ENCODE data around the gene ITGAE.

Gene ITGAE

DNA sequence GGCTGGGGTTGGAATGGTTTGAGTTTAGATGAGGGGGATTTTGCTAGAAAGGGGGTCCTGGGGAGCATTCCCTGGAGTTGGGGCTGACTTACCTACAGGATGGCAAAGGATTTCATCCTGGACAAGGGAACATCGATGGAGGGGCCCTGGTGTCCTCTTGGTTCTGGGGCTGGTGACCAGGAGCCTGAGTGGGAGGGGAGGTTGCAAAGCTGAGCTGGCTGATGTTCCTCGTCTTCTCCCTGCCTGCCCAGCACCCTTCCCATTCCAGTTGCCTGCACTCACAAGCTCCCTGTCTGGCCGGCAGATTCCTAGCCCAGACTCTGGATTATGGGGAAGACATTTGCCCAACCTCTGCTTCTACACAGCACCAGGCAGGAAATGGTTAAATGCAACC is 37.2 kb downstream of the ITGAE start:
- Histone ChIP-seq H3K9me3 (ENCODE audit: control insufficient read depth, low read length) (no peaks in the 10 kb centered on the region), H3K27me3 (ENCODE audit: control insufficient read depth, insufficient read depth, low read length) (no peaks in the 10 kb centered on the region), H3K4me3 (ENCODE audit: low read length) (no peak overlapping the region), H3K36me3 (ENCODE audit: control insufficient read depth, insufficient read depth, low read length) (no peaks in the 10 kb centered on the region), H3K4me1 (ENCODE audit: control insufficient read depth, insufficient read depth, low read length) (no peaks in the 10 kb centered on the region), H3K9ac (ENCODE audit: low read length) (no peak overlapping the region)

GRCh38 chr17:3762922-3763776 is 37.8 kb downstream of the ITGAE start:
- H3K36me3 ChIP-seq (ENCODE audit: control insufficient read depth, insufficient read depth, low read length), result no peaks in the 10 kb centered on the region
- H3K4me1 ChIP-seq (ENCODE audit: control insufficient read depth, insufficient read depth, low read length), result no peaks in the 10 kb centered on the region
- H3K4me3 ChIP-seq (ENCODE audit: low read length), result no peak overlapping the region
- H3K9me3 ChIP-seq (ENCODE audit: control insufficient read depth, low read length), result no peaks in the 10 kb centered on the region
- no peak overlapping the region for H3K9ac ChIP-seq (ENCODE audit: low read length)
- no peaks in the 10 kb centered on the region for H3K27me3 ChIP-seq (ENCODE audit: control insufficient read depth, insufficient read depth, low read length)

DNA sequence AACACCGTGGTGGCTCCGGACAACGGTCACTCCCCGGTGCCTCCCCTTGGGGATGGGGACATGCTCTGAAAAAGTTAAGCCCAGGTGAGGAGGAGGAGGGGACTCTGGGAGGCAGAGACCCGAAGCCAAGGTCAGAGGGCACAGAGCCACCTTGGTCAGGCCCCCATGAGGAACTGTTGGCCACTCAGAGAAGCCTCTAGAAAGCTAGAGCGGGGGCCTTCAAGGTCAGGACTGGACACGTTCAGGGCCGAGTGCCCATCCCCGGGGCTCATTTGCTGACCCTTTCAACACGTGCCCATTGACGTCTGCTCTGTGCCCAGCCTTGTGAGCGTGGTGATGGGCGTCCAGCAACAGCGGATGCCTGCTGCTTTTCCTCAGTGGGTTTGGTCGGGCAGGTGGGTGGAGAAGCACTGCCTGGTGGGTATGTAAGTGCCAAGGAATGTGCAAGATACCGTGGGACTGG is 39.0 kb downstream of the ITGAE start:
- Histone ChIP-seq H3K36me3 (ENCODE audit: control insufficient read depth, insufficient read depth, low read length) (no peaks in the 10 kb centered on the region), H3K4me3 (ENCODE audit: low read length) (no peak overlapping the region), H3K27me3 (ENCODE audit: control insufficient read depth, insufficient read depth, low read length) (no peaks in the 10 kb centered on the region), H3K9me3 (ENCODE audit: control insufficient read depth, low read length) (no peaks in the 10 kb centered on the region), H3K9ac (ENCODE audit: low read length) (no peak overlapping the region), H3K4me1 (ENCODE audit: control insufficient read depth, insufficient read depth, low read length) (no peaks in the 10 kb centered on the region)

- Histone ChIP-seq H3K9ac (ENCODE audit: low read length) (no peak overlapping the region), H3K36me3 (ENCODE audit: control insufficient read depth, insufficient read depth, low read length) (no peaks in the 10 kb centered on the region), H3K4me3 (ENCODE audit: low read length) (no peak overlapping the region), H3K27me3 (ENCODE audit: control insufficient read depth, insufficient read depth, low read length) (no peaks in the 10 kb centered on the region), H3K4me1 (ENCODE audit: control insufficient read depth, insufficient read depth, low read length) (no peaks in the 10 kb centered on the region), H3K9me3 (ENCODE audit: control insufficient read depth, low read length) (no peaks in the 10 kb centered on the region)
Observed at GRCh38 chr17:3761036-3761917, 39.7 kb downstream of the ITGAE start.

- no peaks in the 10 kb centered on the region for H3K36me3 ChIP-seq (ENCODE audit: control insufficient read depth, insufficient read depth, low read length)
- H3K9me3 ChIP-seq (ENCODE audit: control insufficient read depth, low read length), result no peaks in the 10 kb centered on the region
Observed at GRCh38 chr17:3759597-3760216, 41.3 kb downstream of the ITGAE start.

GRCh38 chr17:3755335-3756030 is 45.5 kb downstream of the ITGAE start:
- H3K27me3 ChIP-seq (ENCODE audit: control insufficient read depth, insufficient read depth, low read length), result no peaks in the 10 kb centered on the region
- peak overlapping the region; percentile 79 for H3K9ac ChIP-seq (ENCODE audit: low read length)
- H3K9me3 ChIP-seq (ENCODE audit: control insufficient read depth, low read length), result no peaks in the 10 kb centered on the region
- H3K36me3 ChIP-seq (ENCODE audit: control insufficient read depth, insufficient read depth, low read length), result no peaks in the 10 kb centered on the region
- H3K4me3 ChIP-seq (ENCODE audit: low read length), result peak overlapping the region; percentile 41
- peaks cover 5% of the 10 kb centered on the region for H3K4me1 ChIP-seq (ENCODE audit: control insufficient read depth, insufficient read depth, low read length)

More at GRCh38 chr17:3759597-3760216, 41.3 kb downstream of the ITGAE start:
- Histone ChIP-seq H3K4me1 (ENCODE audit: control insufficient read depth, insufficient read depth, low read length) (peaks cover 5% of the 10 kb centered on the region), H3K27me3 (ENCODE audit: control insufficient read depth, insufficient read depth, low read length) (no peaks in the 10 kb centered on the region), H3K4me3 (ENCODE audit: low read length) (no peak overlapping the region), H3K9ac (ENCODE audit: low read length) (no peak overlapping the region)

DNA sequence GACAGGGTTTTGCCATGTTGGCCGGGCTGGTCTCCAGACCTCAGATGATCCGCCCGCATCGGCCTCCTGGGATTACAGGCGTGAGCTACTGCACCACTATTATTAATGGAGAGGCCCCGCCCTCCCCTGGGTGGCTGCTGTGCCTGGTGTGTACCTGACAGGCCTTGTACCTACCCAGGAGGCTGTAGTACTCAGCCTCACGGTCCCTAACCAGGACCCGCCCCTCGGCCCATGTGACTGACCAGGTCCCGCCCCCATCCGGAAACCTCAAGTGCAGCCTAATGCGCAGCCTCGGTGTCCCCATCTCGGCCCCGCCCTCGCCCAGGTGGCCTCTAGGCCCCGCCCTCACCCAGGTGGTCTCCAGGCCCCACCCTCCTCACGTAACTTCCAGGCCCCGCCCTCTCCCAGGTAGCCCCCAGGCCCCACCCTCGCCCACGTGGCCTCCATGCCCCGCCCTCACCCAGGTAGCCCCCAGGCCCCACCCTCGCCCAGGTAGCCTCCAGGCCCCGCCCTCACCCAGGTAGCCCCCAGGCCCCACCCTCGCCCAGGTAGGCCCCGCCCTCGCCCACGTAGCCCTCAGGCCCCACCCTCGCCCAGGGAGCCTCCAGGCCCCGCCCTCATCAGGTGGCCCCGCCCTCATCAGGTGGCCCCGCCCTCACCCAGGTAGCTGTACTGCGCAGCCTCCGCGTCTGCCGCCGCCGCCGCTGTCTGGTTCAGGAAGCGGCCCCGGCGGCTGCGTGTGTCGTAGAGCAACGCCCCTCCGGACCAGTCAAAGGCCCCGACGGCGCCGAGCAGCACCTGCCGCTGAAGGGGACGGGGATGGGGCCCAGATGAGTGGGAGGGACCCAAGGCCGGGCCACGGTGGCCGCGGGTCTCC is 46.3 kb downstream of the ITGAE start:
- H3K27me3 ChIP-seq (ENCODE audit: control insufficient read depth, insufficient read depth, low read length), result no peaks in the 10 kb centered on the region
- H3K36me3 ChIP-seq (ENCODE audit: control insufficient read depth, insufficient read depth, low read length), result no peaks in the 10 kb centered on the region
- peak overlapping the region; percentile 79 for H3K9ac ChIP-seq (ENCODE audit: low read length)
- peak overlapping the region; percentile 41 for H3K4me3 ChIP-seq (ENCODE audit: low read length)
- no peaks in the 10 kb centered on the region for H3K9me3 ChIP-seq (ENCODE audit: control insufficient read depth, low read length)
- peaks cover 5% of the 10 kb centered on the region for H3K4me1 ChIP-seq (ENCODE audit: control insufficient read depth, insufficient read depth, low read length)

- no peaks in the 10 kb centered on the region for H3K36me3 ChIP-seq (ENCODE audit: control insufficient read depth, insufficient read depth, low read length)
- H3K9ac ChIP-seq (ENCODE audit: low read length), result no peak overlapping the region
- no peaks in the 10 kb centered on the region for H3K9me3 ChIP-seq (ENCODE audit: control insufficient read depth, low read length)
- H3K27me3 ChIP-seq (ENCODE audit: control insufficient read depth, insufficient read depth, low read length), result no peaks in the 10 kb centered on the region
- H3K4me3 ChIP-seq (ENCODE audit: low read length), result no peak overlapping the region
- H3K4me1 ChIP-seq (ENCODE audit: control insufficient read depth, insufficient read depth, low read length), result peaks cover 5% of the 10 kb centered on the region
Observed at GRCh38 chr17:3754066-3754457, 46.9 kb downstream of the ITGAE start.

DNA sequence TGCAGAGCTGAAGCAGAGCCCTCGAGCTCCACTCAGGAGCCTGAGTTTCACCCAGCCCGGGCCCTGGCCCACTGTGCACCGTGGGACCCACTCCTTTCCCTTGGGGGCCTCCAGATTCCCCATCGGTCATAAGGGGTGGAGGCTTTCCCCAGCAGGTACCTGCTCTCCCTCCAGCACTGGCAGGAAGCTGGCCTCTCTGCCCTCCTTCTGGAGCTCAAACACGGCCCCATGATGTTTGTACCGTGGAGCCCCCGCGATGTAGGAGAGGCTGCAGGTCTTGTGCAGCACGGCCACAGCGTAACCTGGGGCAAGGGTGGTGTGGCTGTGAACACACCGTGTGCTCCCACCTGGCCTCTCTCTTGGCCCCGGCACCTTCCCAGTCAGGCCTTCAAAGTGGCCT is 47.4 kb downstream of the ITGAE start:
- Histone ChIP-seq H3K9me3 (ENCODE audit: control insufficient read depth, low read length) (no peaks in the 10 kb centered on the region), H3K27me3 (ENCODE audit: control insufficient read depth, insufficient read depth, low read length) (no peaks in the 10 kb centered on the region), H3K36me3 (ENCODE audit: control insufficient read depth, insufficient read depth, low read length) (no peaks in the 10 kb centered on the region)

GRCh38 chr17:3751836-3752235 is 49.2 kb downstream of the ITGAE start:
- H3K4me1 ChIP-seq (ENCODE audit: control insufficient read depth, insufficient read depth, low read length), result peaks cover 5% of the 10 kb centered on the region
- H3K27me3 ChIP-seq (ENCODE audit: control insufficient read depth, insufficient read depth, low read length), result no peaks in the 10 kb centered on the region
- no peaks in the 10 kb centered on the region for H3K9me3 ChIP-seq (ENCODE audit: control insufficient read depth, low read length)
- no peak overlapping the region for H3K4me3 ChIP-seq (ENCODE audit: low read length)
- no peaks in the 10 kb centered on the region for H3K36me3 ChIP-seq (ENCODE audit: control insufficient read depth, insufficient read depth, low read length)
- no peak overlapping the region for H3K9ac ChIP-seq (ENCODE audit: low read length)

More for the DNA sequence above, 47.4 kb downstream of the ITGAE start:
- Histone ChIP-seq H3K4me1 (ENCODE audit: control insufficient read depth, insufficient read depth, low read length) (peaks cover 5% of the 10 kb centered on the region), H3K4me3 (ENCODE audit: low read length) (no peak overlapping the region), H3K9ac (ENCODE audit: low read length) (no peak overlapping the region)

DNA sequence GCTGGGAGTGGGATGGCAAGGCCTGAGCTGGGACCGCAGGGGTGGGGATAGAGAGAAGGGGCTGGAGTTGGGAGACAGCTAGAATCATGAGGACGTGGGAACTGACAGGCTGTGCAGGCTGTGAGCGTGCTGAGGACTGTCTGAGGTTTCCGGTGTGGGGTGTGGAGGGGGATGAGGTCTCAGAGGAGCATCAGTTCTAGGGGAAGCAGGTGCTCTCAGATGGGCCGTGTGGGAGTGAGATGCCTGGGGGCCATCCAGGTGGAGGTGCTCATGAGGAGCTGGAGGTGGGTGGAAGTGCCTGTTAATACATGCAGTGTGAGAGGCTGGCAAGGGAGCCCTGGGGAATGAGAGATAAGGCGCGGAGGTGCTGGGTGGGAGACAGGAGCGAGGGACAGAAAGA is 50.1 kb downstream of the ITGAE start:
- Histone ChIP-seq H3K36me3 (ENCODE audit: control insufficient read depth, insufficient read depth, low read length) (no peaks in the 10 kb centered on the region), H3K4me1 (ENCODE audit: control insufficient read depth, insufficient read depth, low read length) (peaks cover 4% of the 10 kb centered on the region), H3K9ac (ENCODE audit: low read length) (no peak overlapping the region)

More for the DNA sequence above, 50.1 kb downstream of the ITGAE start:
- Histone ChIP-seq H3K9me3 (ENCODE audit: control insufficient read depth, low read length) (no peaks in the 10 kb centered on the region), H3K4me3 (ENCODE audit: low read length) (no peak overlapping the region), H3K27me3 (ENCODE audit: control insufficient read depth, insufficient read depth, low read length) (no peaks in the 10 kb centered on the region)
